GM10248 (cell line): ENCODE measurements around the gene LAMA3.

ENCODE experiments used
- CTCF ChIA-PET: fragments of 300-600 bp; sonication (Branson Sonifier 250); formaldehyde crosslinking; extraction: SDS; loops from one replicate; lab custom pipeline; 2021; ENCODE audit warnings: antibody characterized with exemption; lab: Yijun Ruan, JAX
- POLR2A ChIA-PET: fragments of 350-650 bp; sonication (Branson Sonifier 250); formaldehyde crosslinking; extraction: SDS; loops from one replicate; lab custom pipeline; 2020; ENCODE audit warnings: antibody characterized with exemption; lab: Yijun Ruan, JAX
- DNase-seq: peaks from one replicate; pipeline ENCODE4 v3.0.0; 2012; ENCODE audit errors: extremely low spot score
- CTCF ChIP-seq: IDR thresholded peaks from 2 replicates; pipeline ENCODE4 v1.5.1; 2012; ENCODE audit warnings: mild to moderate bottlenecking, low read depth; ENCODE audit errors: extremely low read depth, missing control alignments, control extremely low read depth

LAMA3 gene

DNA sequence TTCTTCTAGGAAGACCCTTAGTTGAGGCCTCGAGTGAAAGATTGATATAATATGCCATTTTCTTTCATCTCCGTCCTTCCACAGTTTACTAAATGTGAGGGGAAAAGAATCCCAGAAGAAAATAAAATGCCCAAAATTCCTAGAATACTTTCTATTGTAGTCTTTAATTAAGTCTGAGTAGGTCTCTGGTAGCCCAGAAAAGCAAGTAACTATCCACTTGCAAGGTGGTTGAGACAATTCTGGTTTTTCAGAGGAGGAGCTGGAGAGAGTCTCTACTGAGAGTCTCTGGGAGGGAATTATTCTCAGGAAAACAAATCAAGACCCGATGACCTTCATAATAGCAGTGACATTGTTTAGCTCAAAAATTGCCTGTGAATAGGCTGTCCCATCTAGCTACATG is 261.4 kb downstream of the LAMA3 start:
- CTCF ChIA-PET, result interaction anchor here (1.5 kb wide), 2 partner anchors 15 to 32 kb away, joined by 3 to 4 read pairs; no protein-coding TSS in a partner anchor

DNA sequence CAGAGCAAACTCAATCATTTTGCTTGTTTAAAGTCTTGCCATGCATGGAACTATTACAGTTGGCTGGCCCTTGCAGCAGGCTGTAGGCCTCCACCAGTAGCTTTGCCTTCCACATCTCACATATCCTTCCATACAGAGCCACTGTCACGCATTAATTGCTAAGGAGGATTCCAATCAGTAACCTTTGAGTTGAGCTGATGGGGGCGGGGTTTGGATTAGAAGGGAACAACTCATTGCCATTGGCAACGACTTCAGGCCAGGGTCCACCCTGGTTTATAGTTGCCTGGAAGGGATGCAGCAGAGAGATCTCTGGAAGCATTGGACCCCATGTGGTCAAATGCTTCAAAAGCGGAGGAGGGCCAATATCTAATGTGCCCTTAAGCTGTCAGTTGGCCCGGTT is 262.0 kb downstream of the LAMA3 start:
- POLR2A ChIA-PET, result no interaction called here
- no peak for TF ChIP-seq CTCF
- CTCF ChIA-PET, result interaction anchor here (1.5 kb wide), 2 partner anchors 15 to 33 kb away, joined by 3 to 4 read pairs; no protein-coding TSS in a partner anchor
- no peak for DNase-seq

More for the DNA sequence above, 261.4 kb downstream of the LAMA3 start:
- TF ChIP-seq CTCF, result no peak
- DNase-seq, result no peak
- POLR2A ChIA-PET, result no interaction called here

- no peak for DNase-seq
- CTCF ChIA-PET, result interaction anchor here (0.8 to 1.9 kb wide), 2 partner anchors 15 to 36 kb away, joined by 3 to 4 read pairs; no protein-coding TSS in a partner anchor
- POLR2A ChIA-PET, result no interaction called here
- TF ChIP-seq CTCF, result no peak
These were observed 264.7 kb downstream of the LAMA3 start for GRCh38 chr18:23953984-23954383.

DNA sequence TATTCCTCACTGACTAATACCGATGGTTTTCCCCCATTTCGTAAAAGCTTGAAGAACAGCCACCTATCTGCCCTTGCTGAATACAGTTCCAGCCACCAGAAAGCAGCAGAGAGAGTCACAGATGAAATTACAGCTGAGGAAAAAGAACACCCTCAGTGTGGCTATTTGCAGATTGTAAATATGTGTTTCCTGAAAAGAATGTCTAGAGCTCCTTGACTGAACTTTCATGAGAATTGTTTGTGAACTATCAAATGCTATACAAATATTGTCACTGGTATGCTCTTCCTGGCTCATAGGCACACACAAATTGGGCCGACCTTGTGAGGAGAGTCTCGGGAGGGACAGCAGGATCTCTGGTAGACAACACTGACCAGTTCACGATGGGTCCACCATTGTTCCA is 267.2 kb downstream of the LAMA3 start:
- ChIA-PET POLR2A (no interaction called here), CTCF (interaction anchor here (0.7 to 1.1 kb wide), 2 partner anchors 9 to 376 kb away, joined by 3 read pairs; no protein-coding TSS in a partner anchor)
- DNase-seq, result no peak
- no peak for TF ChIP-seq CTCF

- ChIA-PET CTCF (interaction anchor here (1.3 to 2.0 kb wide), 4 partner anchors 14 to 53 kb away, joined by 3 to 7 read pairs (median 4); no protein-coding TSS in a partner anchor), POLR2A (no interaction called here)
- no peak for TF ChIP-seq CTCF
- DNase-seq, result no peak
These were observed 268.8 kb downstream of the LAMA3 start for GRCh38 chr18:23958036-23958435.

- DNase-seq, result no peak
- TF ChIP-seq CTCF, result no peak
- POLR2A ChIA-PET, result no interaction called here
- CTCF ChIA-PET, result interaction anchor here (0.8 kb wide), 1 partner anchor 8 kb away, joined by 3 read pairs; no protein-coding TSS in a partner anchor
These were observed 274.4 kb downstream of the LAMA3 start for GRCh38 chr18:23963443-23964165.
